Measurements from ENCODE around the gene PCGF3.

PCGF3 gene

GRCh38 chr4:687971-688853, 17.4 kb upstream of the PCGF3 start:
- Histone ChIP-seq H3K79me2 (ENCODE audit: insufficient read depth, low read length) (no peaks in the 10 kb centered on the region), H4K20me1 (ENCODE audit: insufficient read depth, low read length, poor library complexity, severe bottlenecking) (no peaks in the 10 kb centered on the region), H3K4me3 (ENCODE audit: low read length, poor library complexity, severe bottlenecking) (no peak overlapping the region), H3K9me3 (ENCODE audit: insufficient read depth, low read depth, low read length) (no peaks in the 10 kb centered on the region; the same call in 1 of the 2 replicates), H3K9ac (ENCODE audit: low read depth, low read length, poor library complexity, severe bottlenecking) (no peak overlapping the region), H3K4me2 (ENCODE audit: low read depth, low read length, poor library complexity, severe bottlenecking) (no peak overlapping the region), H3K9me2 (replicated peaks; ENCODE audit: low read depth, low read length) (no peaks in the 10 kb centered on the region), H3K27me3 (ENCODE audit: insufficient read depth, low read length, poor library complexity, severe bottlenecking) (no peaks in the 10 kb centered on the region), H3K4me1 (ENCODE audit: insufficient read depth, low read length, poor library complexity, severe bottlenecking) (no peaks in the 10 kb centered on the region), H3F3A (ENCODE audit: low read depth) (no peaks in the 10 kb centered on the region), H3K36me3 (ENCODE audit: insufficient read depth, low read length) (no peaks in the 10 kb centered on the region), H2AFZ (ENCODE audit: low read length) (no peak overlapping the region)
- no peak for TF ChIP-seq EZH2phosphoT487 (IDR thresholded peaks at IDR 0.05; ENCODE audit: borderline replicate concordance)
- no peak for TF ChIP-seq CTCF (conservative IDR thresholded peaks at IDR 0.05; ENCODE audit: low read length)

- H2AFZ ChIP-seq (ENCODE audit: low read length): no peak within 1 kb of the TSS
- no peaks in the 10 kb centered on the region for H3K79me2 ChIP-seq (ENCODE audit: insufficient read depth, low read length)
- no peaks in the 10 kb centered on the region for H3F3A ChIP-seq (ENCODE audit: low read depth)
- no peak within 1 kb of the TSS for H3K4me2 ChIP-seq (ENCODE audit: low read depth, low read length, poor library complexity, severe bottlenecking)
- H4K20me1 ChIP-seq (ENCODE audit: insufficient read depth, low read length, poor library complexity, severe bottlenecking): no peaks in the 10 kb centered on the region
- no peaks in the 10 kb centered on the region for H3K36me3 ChIP-seq (ENCODE audit: insufficient read depth, low read length)
- no peak for TF ChIP-seq EZH2phosphoT487 (IDR thresholded peaks at IDR 0.05; ENCODE audit: borderline replicate concordance)
- no peak for TF ChIP-seq CTCF (conservative IDR thresholded peaks at IDR 0.05; ENCODE audit: low read length)
- no peak within 1 kb of the TSS for H3K4me3 ChIP-seq (ENCODE audit: low read length, poor library complexity, severe bottlenecking)
- H3K9ac ChIP-seq (ENCODE audit: low read depth, low read length, poor library complexity, severe bottlenecking): no peak within 1 kb of the TSS
- H3K9me2 ChIP-seq (replicated peaks; ENCODE audit: low read depth, low read length): no peaks in the 10 kb centered on the region
- no peaks in the 10 kb centered on the region for H3K4me1 ChIP-seq (ENCODE audit: insufficient read depth, low read length, poor library complexity, severe bottlenecking)
- no peaks in the 10 kb centered on the region for H3K27me3 ChIP-seq (ENCODE audit: insufficient read depth, low read length, poor library complexity, severe bottlenecking)
- no peaks in the 10 kb centered on the region; the same call in 1 of the 2 replicates for H3K9me3 ChIP-seq (ENCODE audit: insufficient read depth, low read depth, low read length)
Observed at GRCh38 chr4:688854-689681, 16.6 kb upstream of the PCGF3 start, which contains the start of gene SLC49A3. TSS of gene SLC49A3 (minus strand) at chr4:689151. CDS start at chr4:689127, 24 bp downstream.

- H2AFZ ChIP-seq (ENCODE audit: low read length): no peak overlapping the region
Observed at GRCh38 chr4:689723-690122, 15.9 kb upstream of the PCGF3 start.

More at GRCh38 chr4:689723-690122, 15.9 kb upstream of the PCGF3 start:
- Histone ChIP-seq H3K4me3 (ENCODE audit: low read length, poor library complexity, severe bottlenecking) (no peak overlapping the region), H3K9ac (ENCODE audit: low read depth, low read length, poor library complexity, severe bottlenecking) (no peak overlapping the region), H3K4me2 (ENCODE audit: low read depth, low read length, poor library complexity, severe bottlenecking) (no peak overlapping the region), H3K79me2 (ENCODE audit: insufficient read depth, low read length) (no peaks in the 10 kb centered on the region), H3K36me3 (ENCODE audit: insufficient read depth, low read length) (no peaks in the 10 kb centered on the region), H3K27me3 (ENCODE audit: insufficient read depth, low read length, poor library complexity, severe bottlenecking) (no peaks in the 10 kb centered on the region), H3K4me1 (ENCODE audit: insufficient read depth, low read length, poor library complexity, severe bottlenecking) (no peaks in the 10 kb centered on the region), H3K9me3 (ENCODE audit: insufficient read depth, low read depth, low read length) (no peaks in the 10 kb centered on the region; the same call in 1 of the 2 replicates), H3K9me2 (replicated peaks; ENCODE audit: low read depth, low read length) (no peaks in the 10 kb centered on the region), H3F3A (ENCODE audit: low read depth) (no peaks in the 10 kb centered on the region), H4K20me1 (ENCODE audit: insufficient read depth, low read length, poor library complexity, severe bottlenecking) (no peaks in the 10 kb centered on the region)
- TF ChIP-seq EZH2phosphoT487 (IDR thresholded peaks at IDR 0.05; ENCODE audit: borderline replicate concordance) (no peak), CTCF (conservative IDR thresholded peaks at IDR 0.05; ENCODE audit: low read length) (no peak)

All from Loucy (cell line).